HepG2 (cell line): Measurements from ENCODE around the gene FLT3LG. TPM values are rescaled to one million over a fixed set of nuclear protein-coding genes. Genes with fewer than 3 reads are reported as not detected.
A peak's percentile ranks its signal among the peaks of the same experiment; 100 is the strongest.

Experiments
- FOXA1 ChIP-seq, 2 experiments: fragments of 450-650 bp in 1 of 2; sonication (generic) in 1 of 2; formaldehyde crosslinking in 1 of 2; IDR thresholded peaks; 2 replicates each; pipeline versions ENCODE4 v1.4.0 to v1.6.1; 2016 to 2020; ENCODE audit warnings: missing genetic modification reagents in 1 of 2
- FOXK1 ChIP-seq: sonication (generic); formaldehyde crosslinking; IDR thresholded peaks from 2 replicates; pipeline ENCODE4 v1.4.0; 2020; ENCODE audit warnings: low read depth, missing genetic modification reagents, borderline replicate concordance
- GLI4 ChIP-seq: sonication (generic); formaldehyde crosslinking; IDR thresholded peaks from 2 replicates; pipeline ENCODE4 v1.5.1; 2020; ENCODE audit warnings: missing genetic modification reagents, mild to moderate bottlenecking, moderate library complexity, borderline replicate concordance
- HIC2 ChIP-seq: sonication (generic); formaldehyde crosslinking; IDR thresholded peaks from 2 replicates; pipeline ENCODE4 v1.9.0; 2022; ENCODE audit warnings: low read depth, missing genetic modification reagents
- MNT ChIP-seq: fragments of 450-650 bp; IDR thresholded peaks from 2 replicates; pipeline ENCODE4 v1.6.1; 2016
- POLR2AphosphoS5 ChIP-seq: IDR thresholded peaks from 2 replicates; pipeline ENCODE4 v1.6.1; 2012; ENCODE audit warnings: low read depth, low read length
- ZBTB26 ChIP-seq: IDR thresholded peaks from 2 replicates; pipeline ENCODE4 v1.6.1; 2016; ENCODE audit warnings: missing compliant biosample characterization, missing genetic modification reagents, borderline replicate concordance
- ZNF274 ChIP-seq: sonication (generic); formaldehyde crosslinking; IDR thresholded peaks from 2 replicates; pipeline ENCODE4 v1.5.1; 2020; ENCODE audit warnings: mild to moderate bottlenecking, missing genetic modification reagents
- ZNF317 ChIP-seq: sonication (generic); formaldehyde crosslinking; IDR thresholded peaks from 2 replicates; pipeline ENCODE4 v1.5.0; 2020; ENCODE audit warnings: mild to moderate bottlenecking, missing genetic modification reagents
- ZNF383 ChIP-seq: sonication (generic); formaldehyde crosslinking; IDR thresholded peaks from 2 replicates; pipeline ENCODE4 v1.4.0; 2020; ENCODE audit warnings: missing genetic modification reagents, mild to moderate bottlenecking, borderline replicate concordance
- ZNF605 ChIP-seq: sonication (generic); formaldehyde crosslinking; IDR thresholded peaks from 2 replicates; pipeline ENCODE4 v1.8.0; 2022; ENCODE audit warnings: mild to moderate bottlenecking, missing genetic modification reagents
- ZNF737 ChIP-seq: sonication (generic); formaldehyde crosslinking; IDR thresholded peaks from 2 replicates; pipeline ENCODE4 v1.5.0; 2020; ENCODE audit warnings: missing genetic modification reagents, mild to moderate bottlenecking, borderline replicate concordance
- polyA plus RNA-seq, 8 experiments: library from polyadenylated mRNA; depleted of rRNA in 3 of 8; stranded (reverse) in 7 of 8; unstranded in 1 of 8; fragments of >200 nt; fragmentation: Illumina TruSeq in 4 of 8; extraction: Trizol in 4 of 8; gene quantifications; 2 replicates each; pipeline versions ENCODE4 v1.2.1 to v1.2.3, GENCODE V29; 2011 to 2016; ENCODE audit warnings: low read depth in 4 of 8, missing spikeins in 1 of 8, mixed read lengths in 1 of 8; ENCODE audit not compliant: insufficient read depth in 1 of 8
- total RNA-seq, 5 experiments: library from RNA; depleted of rRNA; stranded (reverse); fragments of >200 nt; fragmentation: Illumina TruSeq; extraction: Trizol; gene quantifications; 2 replicates each; pipeline ENCODE4 v1.2.3, GENCODE V29; 2016; ENCODE audit warnings: low read depth in 1 of 5
- TF ChIP-seq, protein P1 (sequence below): sonication (generic); formaldehyde crosslinking; IDR thresholded peaks from 2 replicates; pipeline ENCODE4 v1.4.0; 2020; ENCODE audit warnings: missing genetic modification reagents
- TF ChIP-seq, protein P2 (sequence below): sonication (generic); formaldehyde crosslinking; IDR thresholded peaks from 2 replicates; pipeline ENCODE4 v1.5.0; 2020; ENCODE audit warnings: mild to moderate bottlenecking, missing genetic modification reagents, borderline replicate concordance
- TF ChIP-seq, protein P3 (sequence below): sonication (generic); formaldehyde crosslinking; IDR thresholded peaks from 2 replicates; pipeline ENCODE4 v1.5.0; 2020; ENCODE audit warnings: missing genetic modification reagents

The FLT3LG gene
- total and polyA plus RNA-seq, 2 of the 13 experiments (the other 11 are each of a cell fraction or from before 2014, with no cell fraction given), result 1.5 to 2.6 TPM

- TF ChIP-seq, protein P1, sequence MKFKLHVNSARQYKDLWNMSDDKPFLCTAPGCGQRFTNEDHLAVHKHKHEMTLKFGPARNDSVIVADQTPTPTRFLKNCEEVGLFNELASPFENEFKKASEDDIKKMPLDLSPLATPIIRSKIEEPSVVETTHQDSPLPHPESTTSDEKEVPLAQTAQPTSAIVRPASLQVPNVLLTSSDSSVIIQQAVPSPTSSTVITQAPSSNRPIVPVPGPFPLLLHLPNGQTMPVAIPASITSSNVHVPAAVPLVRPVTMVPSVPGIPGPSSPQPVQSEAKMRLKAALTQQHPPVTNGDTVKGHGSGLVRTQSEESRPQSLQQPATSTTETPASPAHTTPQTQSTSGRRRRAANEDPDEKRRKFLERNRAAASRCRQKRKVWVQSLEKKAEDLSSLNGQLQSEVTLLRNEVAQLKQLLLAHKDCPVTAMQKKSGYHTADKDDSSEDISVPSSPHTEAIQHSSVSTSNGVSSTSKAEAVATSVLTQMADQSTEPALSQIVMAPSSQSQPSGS (CRISPR knock-in tag), result no peak
- TF ChIP-seq ZBTB26 (CRISPR knock-in tag), result no peak
- no peak; the same call in 1 of the 2 replicates for TF ChIP-seq ZNF605 (CRISPR knock-in tag)
- peak; percentile 97 for TF ChIP-seq POLR2AphosphoS5
- peak; percentile 69; the same call in 1 of the 2 replicates for TF ChIP-seq FOXA1 (IDR thresholded peaks at IDR 0.05)
- TF ChIP-seq FOXA1 (CRISPR knock-in tag; IDR thresholded peaks at IDR 0.05), result peak; percentile 97
- no peak for TF ChIP-seq HIC2 (CRISPR knock-in tag)
- peak; percentile 96; the same call in 1 of the 2 replicates for TF ChIP-seq FOXK1 (CRISPR knock-in tag)
- no peak for TF ChIP-seq ZNF317
- no peak for TF ChIP-seq ZNF383 (CRISPR knock-in tag)
- TF ChIP-seq MNT, result peak; percentile 68
- 0 out of 2 replicates have a peak, but pooled peaks have one; percentile 30 for TF ChIP-seq ZNF274 (CRISPR knock-in tag)
- TF ChIP-seq, protein P2, sequence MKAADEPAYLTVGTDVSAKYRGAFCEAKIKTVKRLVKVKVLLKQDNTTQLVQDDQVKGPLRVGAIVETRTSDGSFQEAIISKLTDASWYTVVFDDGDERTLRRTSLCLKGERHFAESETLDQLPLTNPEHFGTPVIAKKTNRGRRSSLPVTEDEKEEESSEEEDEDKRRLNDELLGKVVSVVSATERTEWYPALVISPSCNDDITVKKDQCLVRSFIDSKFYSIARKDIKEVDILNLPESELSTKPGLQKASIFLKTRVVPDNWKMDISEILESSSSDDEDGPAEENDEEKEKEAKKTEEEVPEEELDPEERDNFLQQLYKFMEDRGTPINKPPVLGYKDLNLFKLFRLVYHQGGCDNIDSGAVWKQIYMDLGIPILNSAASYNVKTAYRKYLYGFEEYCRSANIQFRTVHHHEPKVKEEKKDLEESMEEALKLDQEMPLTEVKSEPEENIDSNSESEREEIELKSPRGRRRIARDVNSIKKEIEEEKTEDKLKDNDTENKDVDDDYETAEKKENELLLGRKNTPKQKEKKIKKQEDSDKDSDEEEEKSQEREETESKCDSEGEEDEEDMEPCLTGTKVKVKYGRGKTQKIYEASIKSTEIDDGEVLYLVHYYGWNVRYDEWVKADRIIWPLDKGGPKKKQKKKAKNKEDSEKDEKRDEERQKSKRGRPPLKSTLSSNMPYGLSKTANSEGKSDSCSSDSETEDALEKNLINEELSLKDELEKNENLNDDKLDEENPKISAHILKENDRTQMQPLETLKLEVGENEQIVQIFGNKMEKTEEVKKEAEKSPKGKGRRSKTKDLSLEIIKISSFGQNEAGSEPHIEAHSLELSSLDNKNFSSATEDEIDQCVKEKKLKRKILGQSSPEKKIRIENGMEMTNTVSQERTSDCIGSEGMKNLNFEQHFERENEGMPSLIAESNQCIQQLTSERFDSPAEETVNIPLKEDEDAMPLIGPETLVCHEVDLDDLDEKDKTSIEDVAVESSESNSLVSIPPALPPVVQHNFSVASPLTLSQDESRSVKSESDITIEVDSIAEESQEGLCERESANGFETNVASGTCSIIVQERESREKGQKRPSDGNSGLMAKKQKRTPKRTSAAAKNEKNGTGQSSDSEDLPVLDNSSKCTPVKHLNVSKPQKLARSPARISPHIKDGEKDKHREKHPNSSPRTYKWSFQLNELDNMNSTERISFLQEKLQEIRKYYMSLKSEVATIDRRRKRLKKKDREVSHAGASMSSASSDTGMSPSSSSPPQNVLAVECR (CRISPR knock-in tag), result peak; percentile 89
- no peak for TF ChIP-seq ZNF737
- no peak for TF ChIP-seq GLI4 (CRISPR knock-in tag)
- TF ChIP-seq, protein P3, sequence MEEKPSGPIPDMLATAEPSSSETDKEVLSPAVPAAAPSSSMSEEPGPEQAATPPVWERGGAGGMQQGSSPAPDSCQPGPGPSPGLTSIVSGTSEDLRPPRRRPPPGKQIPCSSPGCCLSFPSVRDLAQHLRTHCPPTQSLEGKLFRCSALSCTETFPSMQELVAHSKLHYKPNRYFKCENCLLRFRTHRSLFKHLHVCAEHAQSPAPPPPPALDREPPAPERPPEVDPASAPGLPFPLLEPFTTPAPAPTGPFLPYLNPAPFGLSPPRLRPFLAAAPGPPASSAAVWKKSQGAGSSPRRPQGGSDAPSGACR (CRISPR knock-in tag), result no peak
Measured at GRCh38 chr19:49451430-49452181, 22.4 kb upstream of the FLT3LG start, which contains the start of gene PIH1D1 (continued).
